HEK293T (cell line): ENCODE data around the gene MAP2K7.

Experiments
- CTCF ChIA-PET: fragments of 350-600 bp; formaldehyde crosslinking; extraction: SDS; loops from one replicate; lab custom pipeline; 2021; ENCODE audit warnings: antibody characterized with exemption, inconsistent platforms; lab: Yijun Ruan, JAX
- POLR2A ChIA-PET: fragments of 350-600 bp; formaldehyde crosslinking; extraction: SDS; loops from one replicate; lab custom pipeline; 2020; ENCODE audit warnings: antibody characterized with exemption, inconsistent platforms; lab: Yijun Ruan, JAX
- DNase-seq: peaks from one replicate; pipeline ENCODE4 v3.0.0; 2012; ENCODE audit warnings: mixed read lengths; ENCODE audit errors: extremely low spot score
- ARNT ChIP-seq: fragments of 450-650 bp; IDR thresholded peaks from 2 replicates; pipeline ENCODE4 v1.6.1; 2017; ENCODE audit warnings: mild to moderate bottlenecking
- BHLHE40 ChIP-seq: fragments of 450-650 bp; IDR thresholded peaks from 2 replicates; pipeline ENCODE4 v1.6.1; 2016; ENCODE audit warnings: mild to moderate bottlenecking, moderate library complexity, borderline replicate concordance
- CTBP1 ChIP-seq: fragments of 450-650 bp; IDR thresholded peaks from 2 replicates; pipeline ENCODE4 v1.6.1; 2016; ENCODE audit warnings: borderline replicate concordance
- ELF4 ChIP-seq: fragments of 450-650 bp; IDR thresholded peaks from 2 replicates; pipeline ENCODE4 v1.6.1; 2017; ENCODE audit warnings: antibody characterized with exemption
- FOXA1 ChIP-seq: fragments of 450-650 bp; IDR thresholded peaks from 2 replicates; pipeline ENCODE4 v1.6.1; 2016; ENCODE audit warnings: mild to moderate bottlenecking
- FOXK2 ChIP-seq: fragments of 450-650 bp; IDR thresholded peaks from 2 replicates; pipeline ENCODE4 v1.6.1; 2016; ENCODE audit warnings: mild to moderate bottlenecking
- FOXM1 ChIP-seq: fragments of 450-650 bp; IDR thresholded peaks from 2 replicates; pipeline ENCODE4 v1.6.1; 2017; ENCODE audit warnings: mild to moderate bottlenecking, borderline replicate concordance
- HDGF ChIP-seq: fragments of 450-650 bp; IDR thresholded peaks from 2 replicates; pipeline ENCODE4 v1.6.1; 2017; ENCODE audit warnings: antibody characterized with exemption, borderline replicate concordance
- L3MBTL2 ChIP-seq: fragments of 450-650 bp; conservative IDR thresholded peaks from 2 replicates; pipeline ENCODE4 v1.6.1; 2016; ENCODE audit warnings: mild to moderate bottlenecking
- LEF1 ChIP-seq: fragments of 450-650 bp; IDR thresholded peaks from 2 replicates; pipeline ENCODE4 v1.6.1; 2017; ENCODE audit warnings: mild to moderate bottlenecking, borderline replicate concordance
- NFRKB ChIP-seq: fragments of 450-650 bp; IDR thresholded peaks from 2 replicates; pipeline ENCODE4 v1.6.1; 2016; ENCODE audit warnings: mild to moderate bottlenecking, moderate library complexity
- SP1 ChIP-seq: fragments of 450-650 bp; IDR thresholded peaks from 2 replicates; pipeline ENCODE4 v1.6.1; 2017
- SUZ12 ChIP-seq: fragments of 450-650 bp; IDR thresholded peaks from 2 replicates; pipeline ENCODE4 v1.6.1; 2016; ENCODE audit warnings: mild to moderate bottlenecking
- TARDBP ChIP-seq: fragments of 450-650 bp; IDR thresholded peaks from 2 replicates; pipeline ENCODE4 v1.6.1; 2016
- ZNF384 ChIP-seq: fragments of 450-650 bp; IDR thresholded peaks from 2 replicates; pipeline ENCODE4 v1.6.1; 2016

MAP2K7 gene

GRCh38 chr19:7912697-7913564, 9.3 kb downstream of the MAP2K7 start:
- no peak for TF ChIP-seq ZNF384
- TF ChIP-seq ARNT, result no peak
- no peak for TF ChIP-seq TARDBP
- POLR2A ChIA-PET, result interaction anchor here (0.6 to 1.5 kb wide), 2 partner anchors 10 to 22 kb away, joined by 3 to 7 read pairs; partner anchors contain the start of gene MAP2K7
- CTCF ChIA-PET, result interaction anchor here (0.7 kb wide), 1 partner anchor 30 kb away, joined by 3 read pairs; no protein-coding TSS in a partner anchor
- DNase-seq, result no peak

- CTCF ChIA-PET, result interaction anchor here (0.7 kb wide), 1 partner anchor 29 kb away, joined by 3 read pairs; no protein-coding TSS in a partner anchor
- POLR2A ChIA-PET, result no interaction called here
- DNase-seq, result no peak
- no peak for TF ChIP-seq TARDBP
- TF ChIP-seq NFRKB, result no peak
- TF ChIP-seq CTBP1, result no peak
Measured at GRCh38 chr19:7913652-7914051, 10.0 kb downstream of the MAP2K7 start.

- no peak for DNase-seq
- CTCF ChIA-PET, result no interaction called here
- POLR2A ChIA-PET, result interaction anchor here (0.8 kb wide), 1 partner anchor 11 kb away, joined by 5 read pairs; the partner anchor contains the start of gene MAP2K7
- TF ChIP-seq ELF4, result no peak
- TF ChIP-seq HDGF, result no peak
- no peak for TF ChIP-seq ZNF384
- TF ChIP-seq SUZ12, result no peak
- no peak for TF ChIP-seq LEF1
- no peak for TF ChIP-seq NFRKB
- no peak for TF ChIP-seq CTBP1
- no peak for TF ChIP-seq SP1
- no peak for TF ChIP-seq BHLHE40
- TF ChIP-seq FOXA1, result no peak
- no peak for TF ChIP-seq FOXM1
Measured at GRCh38 chr19:7914099-7914498, 10.4 kb downstream of the MAP2K7 start.

GRCh38 chr19:7914598-7915045, 10.9 kb downstream of the MAP2K7 start, which contains the start of gene TGFBR3L:
Gene TGFBR3L (plus strand): TSS chr19:7914830.
- POLR2A ChIA-PET, result interaction anchor here (0.8 kb wide), 1 partner anchor 11 kb away, joined by 5 read pairs; the partner anchor contains the start of gene MAP2K7
- CTCF ChIA-PET, result no interaction called here
- no peak for TF ChIP-seq SP1
- TF ChIP-seq ARNT, result no peak
- TF ChIP-seq FOXA1, result no peak
- no peak for TF ChIP-seq FOXM1
- TF ChIP-seq ZNF384, result no peak
- no peak for TF ChIP-seq NFRKB
- DNase-seq, result no peak

- POLR2A ChIA-PET, result interaction anchor here (0.9 kb wide), 1 partner anchor 12 kb away, joined by 3 read pairs; the partner anchor contains the start of gene MAP2K7
- DNase-seq, result no peak
- CTCF ChIA-PET, result interaction anchor here (1.1 kb wide), 1 partner anchor 47 kb away, joined by 4 read pairs; no protein-coding TSS in a partner anchor
- TF ChIP-seq SP1, result no peak
- no peak for TF ChIP-seq L3MBTL2
- no peak for TF ChIP-seq BHLHE40
- TF ChIP-seq NFRKB, result no peak
Measured at GRCh38 chr19:7915250-7916102, 11.8 kb downstream of the MAP2K7 start.

- no peak for DNase-seq
- POLR2A ChIA-PET, result interaction anchor here (0.9 kb wide), 1 partner anchor 13 kb away, joined by 3 read pairs; the partner anchor contains the start of gene MAP2K7
- no peak for TF ChIP-seq BHLHE40
- CTCF ChIA-PET, result interaction anchor here (1.1 kb wide), 1 partner anchor 47 kb away, joined by 4 read pairs; no protein-coding TSS in a partner anchor
Measured at GRCh38 chr19:7916103-7916954, 12.7 kb downstream of the MAP2K7 start.

- no peak for TF ChIP-seq FOXA1
- TF ChIP-seq SP1, result no peak
- TF ChIP-seq BHLHE40, result no peak
- TF ChIP-seq NFRKB, result no peak
- no peak for TF ChIP-seq FOXK2
- no peak for TF ChIP-seq FOXM1
- no peak for TF ChIP-seq HDGF
- TF ChIP-seq ELF4, result no peak
- TF ChIP-seq ARNT, result no peak
- no peak for TF ChIP-seq LEF1
- ChIA-PET CTCF (no interaction called here), POLR2A (no interaction called here)
- no peak for DNase-seq
Measured at GRCh38 chr19:7916955-7917266, 13.2 kb downstream of the MAP2K7 start.
